GM19239 (cell line): Measurements from ENCODE around the gene GAP43.

Experiments used
- DNase-seq: peaks from one replicate; pipeline ENCODE4 v3.0.0; 2011; ENCODE audit warnings: low spot score; ENCODE audit not compliant: insufficient read length
- FAIRE-seq: peaks from 2 replicates; lab custom pipeline; 2011; peaks lifted over from hg19 to GRCh38; lab: Jason Lieb, UNC

Gene GAP43

GRCh38 chr3:115692887-115693524, 69.7 kb downstream of the GAP43 start:
- peak; percentile 21 for DNase-seq
- FAIRE-seq = peak; percentile 97

GRCh38 chr3:115693868-115694267, 70.6 kb downstream of the GAP43 start:
- no peak for FAIRE-seq
- no peak for DNase-seq

GRCh38 chr3:115695090-115695489, 71.8 kb downstream of the GAP43 start:
- FAIRE-seq = no peak

GRCh38 chr3:115697263-115698053, 74.1 kb downstream of the GAP43 start:
- FAIRE-seq (no peak), DNase-seq (no peak)

More at GRCh38 chr3:115695090-115695489, 71.8 kb downstream of the GAP43 start:
- DNase-seq = no peak

GRCh38 chr3:115698851-115699591, 75.7 kb downstream of the GAP43 start:
- no peak for DNase-seq
- FAIRE-seq = no peak

GRCh38 chr3:115699706-115700105, 76.4 kb downstream of the GAP43 start:
- no peak for FAIRE-seq

GRCh38 chr3:115702598-115702997, 79.3 kb downstream of the GAP43 start:
- no peak for DNase-seq
- FAIRE-seq = no peak

More at GRCh38 chr3:115699706-115700105, 76.4 kb downstream of the GAP43 start:
- no peak for DNase-seq

- DNase-seq = no peak
- no peak for FAIRE-seq
Observed at GRCh38 chr3:115704661-115705338, 81.5 kb downstream of the GAP43 start.

GRCh38 chr3:115706311-115706829, 83.1 kb downstream of the GAP43 start:
- DNase-seq = no peak

GRCh38 chr3:115708540-115708939, 85.2 kb downstream of the GAP43 start:
- DNase-seq (no peak), FAIRE-seq (no peak)

More at GRCh38 chr3:115706311-115706829, 83.1 kb downstream of the GAP43 start:
- no peak for FAIRE-seq

GRCh38 chr3:115709093-115709492, 85.8 kb downstream of the GAP43 start:
- no peak for DNase-seq
- FAIRE-seq = no peak

- no peak for FAIRE-seq
- DNase-seq = no peak
Observed at GRCh38 chr3:115709931-115710330, 86.6 kb downstream of the GAP43 start.

GRCh38 chr3:115710799-115711198, 87.5 kb downstream of the GAP43 start:
- DNase-seq (no peak), FAIRE-seq (no peak)

- FAIRE-seq (no peak), DNase-seq (no peak)
Observed at GRCh38 chr3:115712871-115713270, 89.6 kb downstream of the GAP43 start.

- no peak for DNase-seq
- no peak for FAIRE-seq
Observed at GRCh38 chr3:115713284-115713683, 90.0 kb downstream of the GAP43 start.

GRCh38 chr3:115715241-115715745, 92.0 kb downstream of the GAP43 start:
- DNase-seq (no peak), FAIRE-seq (no peak)

GRCh38 chr3:115720983-115721382, 97.7 kb downstream of the GAP43 start:
- FAIRE-seq = no peak

GRCh38 chr3:115725800-115726199, 102.5 kb downstream of the GAP43 start:
- DNase-seq = no peak
- FAIRE-seq = no peak

More at GRCh38 chr3:115720983-115721382, 97.7 kb downstream of the GAP43 start:
- no peak for DNase-seq

- FAIRE-seq (no peak), DNase-seq (no peak)
Observed at GRCh38 chr3:115727135-115727534, 103.8 kb downstream of the GAP43 start.

GRCh38 chr3:115728013-115728412, 104.7 kb downstream of the GAP43 start:
- DNase-seq = no peak
- no peak for FAIRE-seq
